GM20431 (cell line): Measurements from ENCODE around the gene SRP14.
"Not testable (repeated sequence)": the region's sequence is repeated elsewhere in the genome, so short reads cannot be mapped to it uniquely, and the experiment has no call there.

ENCODE experiments used
- in situ Hi-C: fragments of 300-500 bp; cut with MseI, MboI; formaldehyde crosslinking; loops from one replicate; pipeline ENCODE4 v1.15.0; 2020; ENCODE audit warnings: low sequenced_read_pairs; ENCODE audit not compliant: unreplicated experiment

SRP14 gene

GRCh38 chr15:39998511-39999077 is 40.4 kb downstream of the SRP14 start:
- in situ Hi-C loops: no loop called here

- in situ Hi-C loops: no loop called here
Observed at GRCh38 chr15:39997639-39998038, 41.3 kb downstream of the SRP14 start.

GRCh38 chr15:39997031-39997430 is 42.0 kb downstream of the SRP14 start:
- in situ Hi-C loops: no loop called here

DNA sequence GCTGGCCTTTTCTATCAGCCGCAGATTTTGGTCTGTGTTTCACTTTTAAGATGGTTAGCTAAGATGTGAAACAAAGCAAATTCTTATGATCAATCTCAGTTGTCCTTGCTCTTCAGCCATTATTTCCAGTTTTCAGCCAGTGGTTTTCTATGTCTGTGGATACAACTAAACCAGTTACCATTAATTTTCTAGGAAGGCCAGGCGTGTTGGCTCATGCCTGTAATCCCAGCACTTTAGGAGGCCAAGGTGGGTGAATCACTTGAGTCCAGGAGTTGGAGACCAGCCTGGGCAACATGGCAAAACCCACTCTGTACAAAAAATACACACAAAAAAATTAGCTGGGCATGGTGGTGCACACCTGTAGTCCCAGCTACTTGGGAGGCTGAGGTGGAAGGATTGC is 42.8 kb downstream of the SRP14 start:
- in situ Hi-C loops: not testable (repeated sequence)

GRCh38 chr15:39992953-39993352 is 46.0 kb downstream of the SRP14 start:
- in situ Hi-C loops: not testable (repeated sequence)

- in situ Hi-C loops: no loop called here
Observed at GRCh38 chr15:39990706-39991105, 48.3 kb downstream of the SRP14 start.

DNA sequence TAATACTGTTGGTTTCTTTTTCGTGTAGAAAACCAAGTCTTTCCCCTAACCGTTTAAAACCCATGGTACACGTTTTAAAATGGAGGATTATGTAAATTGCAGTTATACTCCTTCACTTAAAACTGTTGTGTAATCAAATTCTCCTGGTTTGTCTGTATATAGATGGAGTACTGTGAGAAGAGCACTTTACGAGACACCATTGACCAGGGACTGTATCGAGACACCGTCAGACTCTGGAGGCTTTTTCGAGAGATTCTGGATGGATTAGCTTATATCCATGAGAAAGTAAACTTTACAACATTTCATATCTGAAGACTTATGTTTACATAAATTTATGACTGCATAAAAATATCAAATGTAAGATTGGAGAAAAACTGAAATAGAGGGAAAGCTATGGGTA is 51.2 kb downstream of the SRP14 start:
- in situ Hi-C loops: no loop called here
